Mucosa of stomach (tissue), 1 donor: Measurements from ENCODE around the gene KPNB1.

ENCODE experiments used
- H3K27me3 ChIP-seq: one replicate; pipeline ENCODE4 v1.7.0; 2013; ENCODE audit warnings: mild to moderate bottlenecking, low read length; ENCODE audit not compliant: control insufficient read depth, insufficient read depth
- H3K36me3 ChIP-seq: one replicate; pipeline ENCODE4 v1.7.0; 2013; ENCODE audit warnings: low read length; ENCODE audit not compliant: control insufficient read depth, insufficient read depth
- H3K4me1 ChIP-seq: one replicate; pipeline ENCODE4 v1.7.0; 2013; ENCODE audit warnings: mild to moderate bottlenecking, low read length; ENCODE audit not compliant: control insufficient read depth, insufficient read depth
- H3K4me3 ChIP-seq: one replicate; pipeline ENCODE4 v1.7.0; 2013; ENCODE audit warnings: low read length
- H3K9ac ChIP-seq: one replicate; pipeline ENCODE4 v1.7.0; 2013; ENCODE audit warnings: mild to moderate bottlenecking, low read length, moderate library complexity
- H3K9me3 ChIP-seq: one replicate; pipeline ENCODE4 v1.7.0; 2013; ENCODE audit warnings: mild to moderate bottlenecking, low read length, moderate library complexity; ENCODE audit not compliant: control insufficient read depth
- donor health status: Pancreatic carcinoma.

KPNB1 gene

DNA sequence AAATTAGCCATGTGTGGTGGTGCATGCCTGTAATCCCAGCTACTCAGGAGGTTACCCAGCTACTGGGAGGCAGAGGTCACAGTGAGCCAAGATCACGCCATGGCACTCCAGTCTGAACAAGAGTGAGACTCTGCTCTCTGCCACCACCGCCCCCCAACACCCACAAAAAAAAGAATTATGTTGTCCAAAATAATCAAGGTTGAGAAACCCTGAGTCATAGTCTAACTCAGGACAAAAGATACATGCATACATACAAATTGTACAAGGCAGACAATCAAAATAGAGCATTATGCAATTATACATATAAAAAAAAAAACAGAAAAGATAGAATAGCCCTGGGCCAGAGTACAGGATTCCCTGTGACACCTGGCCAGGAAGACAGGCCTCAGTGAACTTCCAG lies 6.6 kb upstream of the KPNB1 start:
- Histone ChIP-seq H3K36me3 (no peaks in the 10 kb centered on the region), H3K4me3 (no peak overlapping the region), H3K9me3 (no peaks in the 10 kb centered on the region), H3K9ac (no peak overlapping the region), H3K27me3 (no peaks in the 10 kb centered on the region), H3K4me1 (no peaks in the 10 kb centered on the region)

DNA sequence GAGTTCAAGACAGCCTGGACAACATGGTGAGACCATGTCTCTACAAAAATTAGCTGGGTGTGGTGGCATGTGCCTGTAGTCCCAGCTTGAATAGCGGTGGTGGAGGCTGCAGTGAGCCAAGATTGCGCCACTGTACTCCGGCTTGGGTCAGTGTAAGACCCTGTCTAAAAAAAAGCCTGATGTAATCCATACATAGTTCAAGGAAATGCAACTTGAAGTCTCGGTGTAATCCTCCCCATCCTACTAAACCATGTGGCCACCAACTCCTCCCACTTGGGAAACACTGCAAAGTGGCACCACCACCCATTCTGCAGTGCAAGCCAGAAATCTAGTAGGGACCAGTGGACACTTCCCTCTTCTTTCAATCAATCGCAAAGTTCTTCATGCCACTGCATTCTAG lies 5.4 kb upstream of the KPNB1 start:
- Histone ChIP-seq H3K27me3 (no peaks in the 10 kb centered on the region), H3K9ac (no peak overlapping the region), H3K4me3 (no peak overlapping the region), H3K36me3 (no peaks in the 10 kb centered on the region), H3K9me3 (no peaks in the 10 kb centered on the region), H3K4me1 (peaks cover 5% of the 10 kb centered on the region)

DNA sequence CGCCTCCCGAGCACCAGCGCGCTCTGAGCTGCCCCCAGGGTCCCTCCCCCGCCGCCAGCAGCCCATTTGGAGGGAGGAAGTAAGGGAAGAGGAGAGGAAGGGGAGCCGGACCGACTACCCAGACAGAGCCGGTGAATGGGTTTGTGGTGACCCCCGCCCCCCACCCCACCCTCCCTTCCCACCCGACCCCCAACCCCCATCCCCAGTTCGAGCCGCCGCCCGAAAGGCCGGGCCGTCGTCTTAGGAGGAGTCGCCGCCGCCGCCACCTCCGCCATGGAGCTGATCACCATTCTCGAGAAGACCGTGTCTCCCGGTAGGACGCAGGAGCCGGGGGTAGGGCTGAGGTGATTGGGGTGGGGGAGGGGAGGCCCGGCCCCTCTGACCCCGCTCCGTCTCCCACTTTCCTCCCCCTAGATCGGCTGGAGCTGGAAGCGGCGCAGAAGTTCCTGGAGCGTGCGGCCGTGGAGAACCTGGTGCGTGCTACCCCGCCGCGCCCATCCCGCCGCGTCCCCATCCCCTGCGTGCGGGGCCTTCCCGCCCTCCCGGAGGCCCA lies 329 bp downstream of the KPNB1 start:
- H3K9me3 ChIP-seq, result no peaks in the 10 kb centered on the region
- H3K27me3 ChIP-seq, result no peaks in the 10 kb centered on the region
- no peak overlapping the region for H3K4me3 ChIP-seq
- H3K4me1 ChIP-seq, result peaks cover 11% of the 10 kb centered on the region
- peaks cover 12% of the 10 kb centered on the region for H3K36me3 ChIP-seq
- peak overlapping the region; percentile 48 for H3K9ac ChIP-seq

DNA sequence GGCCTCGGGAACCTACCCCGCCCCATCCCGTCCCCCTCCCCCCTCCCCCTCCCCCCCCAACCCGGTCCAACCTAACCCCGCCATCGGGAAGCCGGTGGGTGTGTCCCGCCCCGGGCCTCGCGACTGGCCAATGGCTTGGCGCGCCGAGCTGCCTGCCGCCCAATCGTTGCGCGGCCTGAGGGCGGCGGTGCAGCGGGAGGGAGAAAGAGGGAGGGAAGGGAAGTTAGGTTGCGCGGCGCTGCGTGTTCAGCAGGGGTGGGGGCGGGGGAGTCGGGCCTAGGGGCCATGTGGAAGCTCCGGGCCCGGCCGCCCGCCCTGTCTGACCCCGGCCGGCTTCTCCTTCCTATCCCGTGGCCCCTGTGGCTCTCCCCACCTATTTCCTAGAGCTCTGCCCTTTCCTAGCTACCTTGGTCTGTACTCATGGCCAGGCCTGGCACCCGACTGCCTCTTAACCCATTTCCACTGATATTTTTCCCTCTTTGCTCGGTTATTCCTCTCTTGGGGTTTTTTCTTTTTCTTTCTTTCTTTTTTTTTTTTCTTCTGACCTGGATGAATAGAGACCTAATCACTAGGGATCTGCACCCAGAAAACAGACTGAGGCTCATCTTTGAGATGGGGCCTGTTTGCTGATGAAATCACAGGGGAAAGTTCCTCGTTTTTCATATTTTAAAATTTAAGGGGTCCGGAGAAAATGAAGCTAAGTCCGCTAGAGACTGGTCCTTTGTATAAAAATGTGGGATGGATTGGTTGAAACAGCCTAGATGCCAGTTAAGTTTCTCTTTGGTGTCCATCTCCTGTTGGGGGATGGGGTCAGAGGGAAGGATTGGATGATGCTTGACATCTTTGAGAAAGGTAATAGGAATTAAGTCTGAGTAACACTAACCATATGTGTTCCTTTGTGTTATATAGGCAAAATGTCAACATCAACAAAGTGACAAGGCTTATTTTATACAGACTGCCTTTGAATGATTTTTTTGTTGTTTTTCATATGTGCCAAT lies 1.1 kb downstream of the KPNB1 start:
- no peaks in the 10 kb centered on the region for H3K27me3 ChIP-seq

DNA sequence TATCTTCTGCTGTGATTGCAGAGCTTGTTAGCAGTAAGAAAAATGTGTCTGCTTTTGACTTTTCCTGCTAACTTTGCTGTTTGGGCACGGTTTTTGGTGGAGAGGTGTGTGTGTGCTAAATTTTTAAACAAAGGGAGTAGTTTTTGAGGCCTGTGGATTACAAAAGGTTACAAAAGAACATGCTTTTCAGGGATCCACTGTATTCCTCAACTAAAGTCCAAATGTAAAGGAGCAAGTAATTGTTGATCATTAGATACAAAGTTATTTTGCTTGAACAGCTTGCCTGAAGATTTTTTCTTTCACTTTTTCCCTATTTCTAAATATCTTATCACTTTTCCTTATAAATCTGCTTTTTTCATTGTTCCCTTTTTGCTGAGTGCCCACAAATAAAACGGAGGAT lies 2.0 kb downstream of the KPNB1 start:
- H3K9me3 ChIP-seq, result no peaks in the 10 kb centered on the region
- H3K27me3 ChIP-seq, result no peaks in the 10 kb centered on the region
- peaks cover 11% of the 10 kb centered on the region for H3K4me1 ChIP-seq
- peaks cover 20% of the 10 kb centered on the region for H3K36me3 ChIP-seq
- H3K9ac ChIP-seq, result no peak overlapping the region
- no peak overlapping the region for H3K4me3 ChIP-seq

More for the DNA sequence above, 1.1 kb downstream of the KPNB1 start:
- Histone ChIP-seq H3K4me1 (peaks cover 11% of the 10 kb centered on the region), H3K9me3 (no peaks in the 10 kb centered on the region), H3K36me3 (peaks cover 20% of the 10 kb centered on the region), H3K4me3 (peak overlapping the region; percentile 52), H3K9ac (peak overlapping the region; percentile 63)

DNA sequence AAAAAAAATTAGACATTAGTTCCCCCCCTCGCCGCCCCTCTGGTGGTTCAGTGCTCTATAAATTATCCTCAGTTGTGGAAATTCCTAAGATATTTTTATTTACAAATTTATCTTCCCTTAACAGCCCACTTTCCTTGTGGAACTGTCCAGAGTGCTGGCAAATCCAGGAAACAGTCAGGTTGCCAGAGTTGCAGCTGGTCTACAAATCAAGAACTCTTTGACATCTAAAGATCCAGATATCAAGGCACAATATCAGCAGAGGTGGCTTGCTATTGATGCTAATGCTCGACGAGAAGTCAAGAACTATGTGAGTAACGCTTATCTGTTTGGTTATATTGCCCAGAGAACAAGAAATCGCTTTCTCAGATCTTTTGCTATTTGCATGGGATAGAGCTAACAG lies 2.9 kb downstream of the KPNB1 start:
- H3K4me3 ChIP-seq, result no peak overlapping the region
- peaks cover 22% of the 10 kb centered on the region for H3K36me3 ChIP-seq
- peaks cover 11% of the 10 kb centered on the region for H3K4me1 ChIP-seq

DNA sequence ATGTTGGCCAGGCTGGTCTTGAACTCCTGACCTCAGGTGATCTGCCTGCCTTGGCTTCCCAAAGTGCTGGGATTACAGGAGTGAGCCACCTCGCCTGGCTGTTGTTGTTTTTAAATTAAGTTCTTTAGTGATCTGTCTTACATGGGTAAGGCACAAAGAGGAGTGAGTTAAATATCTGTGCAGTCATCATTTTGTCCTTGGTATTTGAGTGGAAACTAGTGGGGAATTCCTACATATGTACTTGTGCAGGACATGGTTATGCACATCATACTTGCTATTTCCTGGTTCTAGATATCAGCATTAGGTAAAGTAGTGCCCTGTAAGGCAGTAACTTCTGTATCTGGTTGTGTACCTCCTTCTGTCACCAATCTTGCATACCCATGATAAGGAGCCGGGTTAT lies 3.7 kb downstream of the KPNB1 start:
- H3K4me3 ChIP-seq, result no peak overlapping the region
- peaks cover 11% of the 10 kb centered on the region for H3K4me1 ChIP-seq

More for the DNA sequence above, 2.9 kb downstream of the KPNB1 start:
- Histone ChIP-seq H3K9me3 (no peaks in the 10 kb centered on the region), H3K9ac (no peak overlapping the region), H3K27me3 (no peaks in the 10 kb centered on the region)

DNA sequence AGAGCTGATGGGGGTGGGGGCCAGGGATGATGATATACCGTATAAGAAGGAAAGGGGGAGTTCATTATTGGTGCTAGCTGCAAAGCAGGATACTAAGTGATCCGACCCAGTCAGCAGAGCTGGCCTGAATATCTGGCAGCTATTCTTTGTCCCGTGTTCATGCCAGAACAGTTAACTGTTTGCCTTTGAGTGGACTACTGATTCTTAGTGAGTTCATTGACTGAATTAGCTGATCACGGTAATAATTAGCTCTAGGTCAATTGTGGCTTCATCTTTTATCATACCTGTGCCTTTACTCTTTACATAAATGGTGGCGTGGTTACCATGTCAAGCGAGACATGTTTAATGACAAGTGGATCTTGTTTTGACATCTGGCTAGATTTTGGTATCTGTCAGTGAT lies 5.3 kb downstream of the KPNB1 start:
- Histone ChIP-seq H3K36me3 (peaks cover 36% of the 10 kb centered on the region), H3K9me3 (no peaks in the 10 kb centered on the region), H3K4me1 (peaks cover 6% of the 10 kb centered on the region), H3K9ac (no peak overlapping the region), H3K4me3 (no peak overlapping the region), H3K27me3 (no peaks in the 10 kb centered on the region)

More for the DNA sequence above, 3.7 kb downstream of the KPNB1 start:
- H3K9ac ChIP-seq, result no peak overlapping the region
- H3K9me3 ChIP-seq, result no peaks in the 10 kb centered on the region
- H3K27me3 ChIP-seq, result no peaks in the 10 kb centered on the region
- H3K36me3 ChIP-seq, result peaks cover 31% of the 10 kb centered on the region

DNA sequence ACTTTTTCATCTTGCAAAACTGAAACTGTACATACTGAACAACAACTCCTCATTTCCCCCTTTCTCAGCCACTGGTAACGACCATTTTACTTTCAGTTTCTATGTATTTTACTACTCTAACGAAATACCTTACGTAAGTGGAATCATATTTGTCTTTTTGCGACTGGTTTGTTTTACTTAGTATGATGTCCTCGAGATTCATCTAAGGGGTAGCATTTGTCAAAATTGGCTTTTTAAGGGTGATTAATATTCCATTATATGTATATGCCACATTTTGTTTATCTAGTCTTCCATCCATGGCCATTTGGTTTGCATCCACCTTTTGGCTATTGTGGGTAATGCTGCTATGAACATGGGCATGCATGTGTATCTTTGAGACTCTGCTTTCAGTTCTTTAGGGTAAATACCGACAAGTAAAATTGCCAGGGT lies 10.4 kb downstream of the KPNB1 start:
- no peaks in the 10 kb centered on the region for H3K4me1 ChIP-seq
- no peaks in the 10 kb centered on the region for H3K9me3 ChIP-seq
- no peak overlapping the region for H3K9ac ChIP-seq
- H3K27me3 ChIP-seq, result no peaks in the 10 kb centered on the region
- H3K4me3 ChIP-seq, result no peak overlapping the region
- H3K36me3 ChIP-seq, result peaks cover 34% of the 10 kb centered on the region

DNA sequence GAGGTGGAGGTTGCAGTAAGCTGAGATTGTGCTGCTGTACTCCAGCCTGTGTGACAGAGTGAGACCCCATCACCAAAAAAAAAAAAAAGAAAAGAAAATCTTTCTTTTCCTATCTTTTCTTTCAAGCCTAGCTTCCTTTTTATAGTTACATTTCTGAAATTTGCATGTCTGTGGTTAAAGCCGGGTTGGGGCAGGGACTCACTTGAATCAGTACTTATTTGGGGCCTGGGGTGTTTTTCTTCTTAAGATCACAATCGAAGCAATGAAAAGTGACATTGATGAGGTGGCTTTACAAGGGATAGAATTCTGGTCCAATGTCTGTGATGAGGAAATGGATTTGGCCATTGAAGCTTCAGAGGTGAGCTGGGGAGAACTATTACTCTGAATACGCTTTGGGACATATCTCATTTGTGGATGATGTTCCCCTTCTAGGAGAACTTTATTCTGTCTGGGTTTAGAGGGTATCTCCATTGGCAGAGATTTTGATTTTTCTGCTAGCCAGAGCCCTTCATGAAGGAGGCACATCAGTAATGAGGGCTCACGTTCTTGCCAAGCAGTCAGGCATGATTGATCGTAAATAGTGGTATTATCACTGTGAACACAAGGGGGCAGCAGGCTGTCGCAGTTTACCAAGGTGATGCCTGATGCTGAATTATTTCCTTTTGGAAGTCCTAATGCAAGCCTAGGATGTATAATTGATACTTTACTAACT lies 14.3 kb downstream of the KPNB1 start:
- Histone ChIP-seq H3K9ac (no peak overlapping the region), H3K9me3 (no peaks in the 10 kb centered on the region), H3K4me3 (no peak overlapping the region), H3K27me3 (no peaks in the 10 kb centered on the region), H3K36me3 (peaks cover 12% of the 10 kb centered on the region), H3K4me1 (no peaks in the 10 kb centered on the region)

DNA sequence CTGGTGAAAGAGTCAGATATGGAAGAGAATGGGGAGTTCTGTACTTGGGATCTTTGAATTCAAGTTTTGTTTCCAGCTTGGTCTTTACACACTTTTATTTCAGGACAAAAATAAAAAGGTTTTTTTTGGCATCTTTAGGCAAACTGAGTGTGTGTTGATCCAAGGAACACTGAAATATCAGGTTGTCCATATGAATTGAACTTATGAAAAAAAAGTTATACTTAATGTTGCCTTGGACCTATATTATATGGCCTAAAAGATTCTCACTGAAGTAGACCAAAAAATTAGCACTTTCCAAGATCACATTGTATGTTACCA lies 14.9 kb downstream of the KPNB1 start:
- no peak overlapping the region for H3K4me3 ChIP-seq
- H3K9me3 ChIP-seq, result no peaks in the 10 kb centered on the region
- no peaks in the 10 kb centered on the region for H3K27me3 ChIP-seq
- H3K4me1 ChIP-seq, result no peaks in the 10 kb centered on the region
- H3K36me3 ChIP-seq, result peaks cover 12% of the 10 kb centered on the region
- no peak overlapping the region for H3K9ac ChIP-seq

DNA sequence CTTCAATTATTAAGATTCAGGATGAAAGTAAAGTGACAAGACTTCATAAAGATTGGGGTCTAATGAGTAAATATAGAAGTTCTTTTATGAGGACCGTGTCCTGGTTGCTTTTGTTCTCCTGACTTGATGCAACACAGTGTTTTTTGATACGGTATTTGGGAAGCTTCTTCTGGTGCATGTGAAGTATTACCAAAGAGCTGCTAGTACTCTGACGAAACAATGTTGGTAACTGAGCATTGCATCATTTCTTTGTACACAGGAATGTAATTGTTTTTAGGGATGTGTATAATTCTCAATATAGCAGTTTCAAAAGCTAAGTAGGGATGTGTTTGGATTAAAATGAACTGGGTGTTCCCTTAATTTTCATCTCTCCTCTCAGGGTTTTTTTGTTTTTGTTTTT lies 15.9 kb downstream of the KPNB1 start:
- peaks cover 7% of the 10 kb centered on the region for H3K36me3 ChIP-seq
- H3K4me1 ChIP-seq, result no peaks in the 10 kb centered on the region
- no peaks in the 10 kb centered on the region for H3K27me3 ChIP-seq

More for the DNA sequence above, 15.9 kb downstream of the KPNB1 start:
- no peak overlapping the region for H3K4me3 ChIP-seq
- no peaks in the 10 kb centered on the region for H3K9me3 ChIP-seq
- no peak overlapping the region for H3K9ac ChIP-seq
